ENCODE data around the gene MUC4. TPM values are rescaled to one million over a fixed set of nuclear protein-coding genes. Genes with fewer than 3 reads are reported as not detected.

Gene MUC4
- total and polyA plus RNA-seq, 8 donors, result 0.04 to 0.59 (median 0.14) TPM

DNA sequence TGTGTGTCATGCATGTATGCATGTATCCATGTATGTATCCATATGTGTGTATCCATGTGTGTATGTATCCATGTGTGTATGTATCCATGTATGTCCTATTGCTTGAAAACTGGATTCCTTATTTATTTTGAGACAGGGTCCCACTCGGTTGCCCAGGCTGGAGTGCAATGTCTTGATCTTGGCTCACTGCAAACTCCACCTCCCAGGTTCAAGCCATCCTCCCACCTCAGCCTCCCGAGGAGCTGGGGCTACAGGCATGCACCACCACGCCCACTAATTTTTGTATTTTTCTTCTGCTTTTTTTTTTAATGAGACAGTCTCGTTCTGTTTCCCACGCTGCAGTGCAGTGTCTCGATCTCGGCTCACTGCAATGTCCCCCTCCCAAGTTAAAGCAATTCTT, 56.8 kb downstream of the MUC4 start:
- ATAC-seq (no peak), FAIRE-seq (no peak), DNase-seq (no peak)
- H3K9me3 ChIP-seq, result no peaks in the 10 kb centered on the region
- no peak overlapping the region for H3K27ac ChIP-seq
- no peaks in the 10 kb centered on the region for H3K4me1 ChIP-seq
- H3K27me3 ChIP-seq, result peaks cover 0 to 5% (median 0%) of the 10 kb centered on the region in 4 donors
- TF ChIP-seq, protein P1, sequence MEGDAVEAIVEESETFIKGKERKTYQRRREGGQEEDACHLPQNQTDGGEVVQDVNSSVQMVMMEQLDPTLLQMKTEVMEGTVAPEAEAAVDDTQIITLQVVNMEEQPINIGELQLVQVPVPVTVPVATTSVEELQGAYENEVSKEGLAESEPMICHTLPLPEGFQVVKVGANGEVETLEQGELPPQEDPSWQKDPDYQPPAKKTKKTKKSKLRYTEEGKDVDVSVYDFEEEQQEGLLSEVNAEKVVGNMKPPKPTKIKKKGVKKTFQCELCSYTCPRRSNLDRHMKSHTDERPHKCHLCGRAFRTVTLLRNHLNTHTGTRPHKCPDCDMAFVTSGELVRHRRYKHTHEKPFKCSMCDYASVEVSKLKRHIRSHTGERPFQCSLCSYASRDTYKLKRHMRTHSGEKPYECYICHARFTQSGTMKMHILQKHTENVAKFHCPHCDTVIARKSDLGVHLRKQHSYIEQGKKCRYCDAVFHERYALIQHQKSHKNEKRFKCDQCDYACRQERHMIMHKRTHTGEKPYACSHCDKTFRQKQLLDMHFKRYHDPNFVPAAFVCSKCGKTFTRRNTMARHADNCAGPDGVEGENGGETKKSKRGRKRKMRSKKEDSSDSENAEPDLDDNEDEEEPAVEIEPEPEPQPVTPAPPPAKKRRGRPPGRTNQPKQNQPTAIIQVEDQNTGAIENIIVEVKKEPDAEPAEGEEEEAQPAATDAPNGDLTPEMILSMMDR (IDR thresholded peaks at IDR 0.05), result no peak
- 76 to 87% methylated on average over 7 of the region's 7 CpGs for WGBS, 2 donors
- intact Hi-C loops (cut with DNase I), result no loop called here
- H3K36me3 ChIP-seq, result no peaks in the 10 kb centered on the region
- no peak overlapping the region for H3K4me3 ChIP-seq

DNA sequence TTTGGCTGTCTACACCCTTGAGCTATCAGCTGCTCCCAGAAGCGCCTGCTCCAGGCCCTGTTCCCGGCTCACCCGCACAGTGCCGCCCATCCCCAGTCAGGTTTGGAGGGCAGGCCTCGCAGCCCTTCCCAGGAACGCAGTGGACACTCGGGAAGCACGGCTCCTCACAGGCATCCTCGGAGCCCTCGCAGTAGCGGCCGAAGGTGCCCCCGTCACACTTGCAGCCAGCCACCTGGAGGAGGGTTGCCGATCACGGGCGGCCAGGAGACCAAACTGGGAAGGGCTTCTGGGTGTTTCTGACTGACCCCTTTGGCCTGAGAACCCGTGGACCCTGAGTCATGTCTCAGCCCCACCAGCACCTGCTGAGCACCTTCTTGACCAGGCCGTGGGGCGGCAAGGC, 57.6 kb downstream of the MUC4 start:
- TF ChIP-seq, protein P1 (IDR thresholded peaks at IDR 0.05), result no peak
- WGBS, 2 donors, result 87% methylated on average over 19 of the region's 19 CpGs
- no peak for ATAC-seq
- Histone ChIP-seq H3K36me3 (no peaks in the 10 kb centered on the region), H3K27ac (no peak overlapping the region), H3K4me1 (no peaks in the 10 kb centered on the region), H3K27me3 (peaks cover 0 to 5% (median 0%) of the 10 kb centered on the region in 4 donors), H3K4me3 (no peak overlapping the region), H3K9me3 (no peaks in the 10 kb centered on the region)
- intact Hi-C loops (cut with DNase I), result no loop called here
- FAIRE-seq, result no peak
- DNase-seq, result no peak

DNA sequence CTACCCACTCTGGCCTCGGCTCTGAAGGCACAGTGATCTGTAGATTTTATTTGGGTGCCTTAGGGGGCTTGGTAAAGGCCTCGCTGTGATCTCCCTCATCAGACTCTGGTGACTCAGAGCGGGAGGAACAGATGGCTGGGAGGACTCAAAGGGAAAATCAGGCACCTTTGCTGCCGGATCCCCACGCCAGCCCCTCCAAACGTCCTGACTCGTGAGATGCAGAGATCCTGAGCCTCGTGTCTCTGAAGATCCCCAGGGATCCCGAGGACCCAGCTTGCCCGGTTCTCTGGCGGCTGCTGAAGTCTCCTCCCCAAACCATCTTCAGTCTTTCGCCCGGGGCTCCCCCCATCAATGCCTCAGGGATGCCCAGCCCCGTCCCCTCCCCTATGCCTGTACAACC, 58.1 kb downstream of the MUC4 start:
- ATAC-seq (no peak), FAIRE-seq (no peak), DNase-seq (no peak)
- Histone ChIP-seq H3K4me1 (no peaks in the 10 kb centered on the region), H3K27me3 (peaks cover 0 to 5% (median 0%) of the 10 kb centered on the region in 4 donors), H3K36me3 (no peaks in the 10 kb centered on the region), H3K9me3 (no peaks in the 10 kb centered on the region), H3K27ac (no peak overlapping the region), H3K4me3 (no peak overlapping the region)
- TF ChIP-seq, protein P1 (IDR thresholded peaks at IDR 0.05), result no peak
- 75 to 80% methylated on average over 13 to 14 of the region's 14 CpGs for WGBS, 2 donors
- intact Hi-C loops (cut with DNase I), result no loop called here

DNA sequence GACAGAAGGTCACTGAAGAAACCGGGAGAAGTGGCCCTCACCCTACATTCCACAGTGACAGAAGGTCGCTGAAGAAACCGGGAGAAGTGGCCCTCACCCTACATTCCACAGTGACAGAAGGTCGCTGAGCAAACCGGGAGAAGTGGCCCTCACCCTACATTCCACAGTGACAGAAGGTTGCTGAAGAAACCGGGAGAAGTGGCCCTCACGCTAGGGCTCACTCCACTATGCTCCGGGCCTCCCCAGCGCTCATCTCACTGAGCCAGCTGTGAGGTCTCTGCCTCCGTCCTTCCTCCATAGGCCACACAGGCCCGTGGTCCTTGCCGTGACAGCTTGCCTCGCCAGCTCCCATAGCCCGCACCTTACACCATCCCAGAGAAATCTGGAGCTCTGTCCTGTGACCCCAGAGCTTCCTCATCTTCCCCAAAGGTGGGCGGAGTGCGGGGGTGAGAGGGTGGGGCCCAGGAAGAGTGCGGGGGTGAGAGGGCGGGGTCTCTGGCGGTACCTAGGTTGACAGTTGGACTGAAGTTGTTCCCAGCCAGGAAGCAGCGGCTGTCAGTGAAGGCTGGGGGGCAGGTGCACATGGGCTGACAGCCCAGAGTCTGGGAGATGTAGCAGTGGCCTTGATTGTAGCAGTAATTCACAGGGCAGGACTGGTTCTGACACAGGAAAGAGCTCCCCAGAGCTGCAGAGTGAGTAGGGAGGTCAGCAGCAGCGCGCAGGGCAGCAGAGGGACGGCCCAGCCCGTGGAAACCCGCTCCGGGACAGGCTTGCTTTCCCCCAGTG, 59.0 kb downstream of the MUC4 start:
- WGBS, 2 donors, result 74% methylated on average over 26 of the region's 26 CpGs
- H3K27ac ChIP-seq, result no peak overlapping the region
- ATAC-seq, result no peak

More for the DNA sequence above, 59.0 kb downstream of the MUC4 start:
- Histone ChIP-seq H3K4me1 (peaks cover 0 to 3% (median 0%) of the 10 kb centered on the region in 3 donors), H3K4me3 (no peak overlapping the region), H3K27me3 (no peaks in the 10 kb centered on the region), H3K36me3 (no peaks in the 10 kb centered on the region), H3K9me3 (no peaks in the 10 kb centered on the region)
- FAIRE-seq, result no peak
- intact Hi-C loops (cut with DNase I), result no loop called here
- TF ChIP-seq, protein P1 (IDR thresholded peaks at IDR 0.05), result no peak
- DNase-seq, result no peak
